BLaER1 (cell line): ENCODE measurements around the gene ZFP69.

ENCODE experiments used
- H3K27ac ChIP-seq: shearing (Covaris generic); formaldehyde crosslinking; 2 replicates; pipeline ENCODE4 v1.8.1; 2022
- H3K27me3 ChIP-seq: shearing (Covaris generic); formaldehyde crosslinking; 2 replicates; pipeline ENCODE4 v1.8.1; 2022
- H3K36me3 ChIP-seq: shearing (Covaris generic); formaldehyde crosslinking; 2 replicates; pipeline ENCODE4 v1.8.1; 2022
- H3K4me1 ChIP-seq: shearing (Covaris generic); formaldehyde crosslinking; 2 replicates; pipeline ENCODE4 v1.8.1; 2022
- H3K4me2 ChIP-seq: shearing (Covaris generic); formaldehyde crosslinking; 2 replicates; pipeline ENCODE4 v1.8.1; 2022
- H3K4me3 ChIP-seq: shearing (Covaris generic); formaldehyde crosslinking; 2 replicates; pipeline ENCODE4 v1.8.1; 2022
- H3K9ac ChIP-seq: shearing (Covaris generic); formaldehyde crosslinking; 2 replicates; pipeline ENCODE4 v1.8.1; 2022
- H3K9me3 ChIP-seq: shearing (Covaris generic); formaldehyde crosslinking; 2 replicates; pipeline ENCODE4 v1.8.1; 2022
- H4K20me1 ChIP-seq: shearing (Covaris generic); formaldehyde crosslinking; 2 replicates; pipeline ENCODE4 v1.8.1; 2022
- Cebpa-rat ChIP-seq: shearing (Covaris generic); IDR thresholded peaks from 2 replicates; pipeline ENCODE4 v1.8.1; 2022

ZFP69 gene

GRCh38 chr1:40476924-40477677, at the start of gene ZFP69:
Gene ZFP69, plus strand, starts transcription at chr1:40477290. Its CDS starts 2,072 bp downstream, at chr1:40479362.
- H3K4me1 ChIP-seq = peaks cover 22% of the 10 kb centered on the region
- H3K9me3 ChIP-seq = peaks cover 61% of the 10 kb centered on the region
- H3K27me3 ChIP-seq = no peaks in the 10 kb centered on the region
- H3K9ac ChIP-seq = peak within 1 kb of the TSS; percentile 85
- H4K20me1 ChIP-seq = no peaks in the 10 kb centered on the region
- peaks cover 20% of the 10 kb centered on the region for H3K36me3 ChIP-seq
- peak within 1 kb of the TSS; percentile 85 for H3K27ac ChIP-seq
- H3K4me3 ChIP-seq = peak within 1 kb of the TSS; percentile 87
- peak within 1 kb of the TSS; percentile 89 for H3K4me2 ChIP-seq
- no peak for TF ChIP-seq Cebpa-rat

- Histone ChIP-seq H3K9ac (no peak overlapping the region), H3K36me3 (peaks cover 4% of the 10 kb centered on the region; the same call in 1 of the 2 replicates), H3K27me3 (no peaks in the 10 kb centered on the region), H3K4me1 (peaks cover 10% of the 10 kb centered on the region), H3K4me2 (no peak overlapping the region), H3K4me3 (no peak overlapping the region), H3K9me3 (peaks cover 20% of the 10 kb centered on the region; the same call in 1 of the 2 replicates), H3K27ac (no peak overlapping the region), H4K20me1 (no peaks in the 10 kb centered on the region)
- TF ChIP-seq Cebpa-rat = no peak
Measured at GRCh38 chr1:40431385-40431784, 45.7 kb upstream of the ZFP69 start.

- Histone ChIP-seq H3K4me1 (peaks cover 10% of the 10 kb centered on the region), H3K4me2 (no peak overlapping the region), H3K9me3 (peaks cover 20% of the 10 kb centered on the region; the same call in 1 of the 2 replicates), H3K4me3 (no peak overlapping the region), H3K36me3 (no peaks in the 10 kb centered on the region), H4K20me1 (no peaks in the 10 kb centered on the region), H3K27me3 (no peaks in the 10 kb centered on the region), H3K9ac (no peak overlapping the region), H3K27ac (no peak overlapping the region)
- no peak for TF ChIP-seq Cebpa-rat
Measured at GRCh38 chr1:40432644-40433390, 44.3 kb upstream of the ZFP69 start.

- Histone ChIP-seq H3K36me3 (no peaks in the 10 kb centered on the region), H3K9me3 (peaks cover 13% of the 10 kb centered on the region; the same call in 1 of the 2 replicates), H4K20me1 (no peaks in the 10 kb centered on the region), H3K4me1 (peaks cover 6% of the 10 kb centered on the region), H3K9ac (no peak overlapping the region), H3K27me3 (no peaks in the 10 kb centered on the region), H3K4me3 (no peak overlapping the region), H3K4me2 (no peak overlapping the region), H3K27ac (no peak overlapping the region)
- TF ChIP-seq Cebpa-rat = no peak
Measured at GRCh38 chr1:40435471-40435870, 41.6 kb upstream of the ZFP69 start.

- Histone ChIP-seq H3K4me3 (no peak overlapping the region), H3K4me1 (peaks cover 2% of the 10 kb centered on the region), H3K27ac (no peak overlapping the region), H3K9me3 (peaks cover 9% of the 10 kb centered on the region; the same call in 1 of the 2 replicates), H3K4me2 (no peak overlapping the region), H3K27me3 (no peaks in the 10 kb centered on the region), H3K9ac (no peak overlapping the region), H3K36me3 (no peaks in the 10 kb centered on the region), H4K20me1 (no peaks in the 10 kb centered on the region)
- no peak for TF ChIP-seq Cebpa-rat
Measured at GRCh38 chr1:40435876-40436275, 41.2 kb upstream of the ZFP69 start.

- H3K27me3 ChIP-seq = no peaks in the 10 kb centered on the region
- peaks cover 11% of the 10 kb centered on the region; the same call in 1 of the 2 replicates for H3K9me3 ChIP-seq
- no peak overlapping the region for H3K4me2 ChIP-seq
- no peak overlapping the region for H3K9ac ChIP-seq
- H3K4me1 ChIP-seq = no peaks in the 10 kb centered on the region
- no peak for TF ChIP-seq Cebpa-rat
- H3K36me3 ChIP-seq = no peaks in the 10 kb centered on the region
- H3K4me3 ChIP-seq = no peak overlapping the region
- H4K20me1 ChIP-seq = no peaks in the 10 kb centered on the region
- no peak overlapping the region for H3K27ac ChIP-seq
Measured at GRCh38 chr1:40438391-40439015, 38.6 kb upstream of the ZFP69 start.

GRCh38 chr1:40439247-40439646, 37.8 kb upstream of the ZFP69 start:
- Histone ChIP-seq H3K36me3 (no peaks in the 10 kb centered on the region), H3K27ac (no peak overlapping the region), H3K9me3 (peaks cover 14% of the 10 kb centered on the region; the same call in 1 of the 2 replicates), H3K27me3 (no peaks in the 10 kb centered on the region), H4K20me1 (no peaks in the 10 kb centered on the region), H3K4me2 (no peak overlapping the region), H3K4me1 (no peaks in the 10 kb centered on the region), H3K4me3 (no peak overlapping the region), H3K9ac (no peak overlapping the region)
- TF ChIP-seq Cebpa-rat = no peak

- Histone ChIP-seq H4K20me1 (no peaks in the 10 kb centered on the region), H3K9ac (peak within 1 kb of the TSS; percentile 84), H3K4me1 (peaks cover 21% of the 10 kb centered on the region), H3K36me3 (peaks cover 24% of the 10 kb centered on the region), H3K4me3 (peak within 1 kb of the TSS; percentile 80), H3K27ac (peak within 1 kb of the TSS; percentile 85), H3K27me3 (no peaks in the 10 kb centered on the region), H3K9me3 (peaks cover 60% of the 10 kb centered on the region), H3K4me2 (peak within 1 kb of the TSS; percentile 75)
- TF ChIP-seq Cebpa-rat = no peak
Measured at GRCh38 chr1:40449684-40450494, 27.2 kb upstream of the ZFP69 start, which contains the start of gene ZFP69B. Gene ZFP69B, plus strand, starts transcription at chr1:40450476. Its CDS starts 486 bp downstream, at chr1:40450962.

GRCh38 chr1:40450495-40451237, 26.4 kb upstream of the ZFP69 start:
- peak overlapping the region; percentile 75 for H3K4me2 ChIP-seq

More at GRCh38 chr1:40450495-40451237, 26.4 kb upstream of the ZFP69 start:
- Histone ChIP-seq H3K27ac (peak overlapping the region; percentile 85), H3K27me3 (no peaks in the 10 kb centered on the region), H3K9me3 (peaks cover 61% of the 10 kb centered on the region), H3K4me1 (peaks cover 21% of the 10 kb centered on the region), H4K20me1 (no peaks in the 10 kb centered on the region), H3K4me3 (peak overlapping the region; percentile 80), H3K36me3 (peaks cover 27% of the 10 kb centered on the region), H3K9ac (peak overlapping the region; percentile 84)
- peak; percentile 83 for TF ChIP-seq Cebpa-rat
